ENCODE measurements around the gene ZDHHC14.

GRCh38 chr6:157386454-157386853, 5.5 kb downstream of the ZDHHC14 start:
- no peak for TF ChIP-seq POLR2AphosphoS5 (IDR thresholded peaks at IDR 0.05)
- no peak for TF ChIP-seq CTCF (IDR thresholded peaks at IDR 0.05)
